Neural cell (in vitro differentiated cells): ENCODE data around the gene CWC25. TPM values are rescaled to one million over a fixed set of nuclear protein-coding genes. Genes with fewer than 3 reads are reported as not detected.

ENCODE experiments used
- H2AFZ ChIP-seq: fragments of 200-600, 300-800 bp; sonication (generic), shearing (Covaris generic); 2 replicates; pipeline ENCODE4 v1.6.0; 2014; ENCODE audit warnings: low read depth, mild to moderate bottlenecking, antibody characterized with exemption, low read length, moderate library complexity
- H3F3A ChIP-seq: fragments of 200-600 bp; shearing (Covaris generic); 2 replicates; pipeline ENCODE4 v1.6.1; 2016; ENCODE audit warnings: mild to moderate bottlenecking, moderate library complexity, mixed read lengths, antibody characterized with exemption, low read length; ENCODE audit not compliant: insufficient read depth, poor library complexity, severe bottlenecking
- H3K27ac ChIP-seq: fragments of 200-600, 300-800 bp; sonication (generic), shearing (Covaris generic); 2 replicates; pipeline ENCODE4 v1.5.1; 2014; ENCODE audit warnings: mild to moderate bottlenecking, low read length, moderate library complexity
- H3K27me3 ChIP-seq: fragments of 300-800, 200-600 bp; sonication (generic), shearing (Covaris generic); 2 replicates; pipeline ENCODE4 v1.6.0; 2014; ENCODE audit warnings: mild to moderate bottlenecking, low read depth, low read length, moderate library complexity; ENCODE audit not compliant: insufficient read depth
- H3K36me3 ChIP-seq: fragments of 300-800, 200-600 bp; sonication (generic), shearing (Covaris generic); 2 replicates; pipeline ENCODE4 v1.5.1; 2014; ENCODE audit warnings: mild to moderate bottlenecking, antibody characterized with exemption, low read length, moderate library complexity; ENCODE audit not compliant: insufficient read depth
- H3K4me2 ChIP-seq: fragments of 300-800, 200-600 bp; sonication (generic), shearing (Covaris generic); 2 replicates; pipeline ENCODE4 v1.6.0; 2014; ENCODE audit warnings: mild to moderate bottlenecking, low read length
- H3K4me3 ChIP-seq: fragments of 300-800, 200-600 bp; sonication (generic), shearing (Covaris generic); 2 replicates; pipeline ENCODE4 v1.5.1; 2014; ENCODE audit warnings: mild to moderate bottlenecking, low read length, moderate library complexity
- H3K79me2 ChIP-seq: fragments of 200-600 bp; shearing (Covaris generic); replicated peaks from 2 replicates; pipeline ENCODE4 v1.6.0; 2014; ENCODE audit warnings: mild to moderate bottlenecking, low read length, moderate library complexity; ENCODE audit not compliant: insufficient read depth
- H3K9ac ChIP-seq: fragments of 300-800, 200-600 bp; sonication (generic), shearing (Covaris generic); 2 replicates; pipeline ENCODE4 v1.6.1; 2016; ENCODE audit warnings: mild to moderate bottlenecking, low read length, mixed read lengths
- H3K9me2 ChIP-seq: fragments of 200-600 bp; shearing (Covaris generic); 2 replicates; pipeline ENCODE4 v1.6.1; 2016; ENCODE audit warnings: mild to moderate bottlenecking, low read length, mixed read lengths; ENCODE audit not compliant: insufficient read depth
- H3K9me3 ChIP-seq: fragments of 200-600, 300-800 bp; sonication (generic), shearing (Covaris generic); 2 replicates; pipeline ENCODE4 v1.6.1; 2016; ENCODE audit warnings: mild to moderate bottlenecking, mixed run types, low read length, moderate library complexity, mixed read lengths
- H4K20me1 ChIP-seq: fragments of 200-600 bp; shearing (Covaris generic); 2 replicates; pipeline ENCODE4 v1.6.1; 2016; ENCODE audit warnings: mild to moderate bottlenecking, mixed run types; ENCODE audit not compliant: insufficient read depth
- EP300 ChIP-seq: fragments of 450-650 bp; conservative IDR thresholded peaks from 2 replicates; pipeline ENCODE4 v1.6.1; 2014; ENCODE audit warnings: antibody characterized with exemption, mild to moderate bottlenecking, moderate library complexity; ENCODE audit not compliant: poor library complexity, severe bottlenecking
- EZH2 ChIP-seq: fragments of 200-600, 300-800 bp; shearing (Covaris generic), sonication (generic); IDR thresholded peaks from 2 replicates; pipeline ENCODE4 v1.6.1; 2014; ENCODE audit warnings: antibody characterized with exemption, low read length, borderline replicate concordance, mild to moderate bottlenecking; ENCODE audit not compliant: insufficient read depth, poor library complexity, severe bottlenecking
- MXI1 ChIP-seq: fragments of 450-650 bp; conservative IDR thresholded peaks from 2 replicates; pipeline ENCODE4 v1.6.1; 2014; ENCODE audit warnings: antibody characterized with exemption, mild to moderate bottlenecking; ENCODE audit not compliant: poor library complexity, severe bottlenecking
- POLR2AphosphoS5 ChIP-seq: IDR thresholded peaks from 2 replicates; pipeline ENCODE4 v1.6.1; 2012
- RAD21 ChIP-seq: fragments of 450-650 bp; conservative IDR thresholded peaks from 2 replicates; pipeline ENCODE4 v1.6.1; 2014; ENCODE audit warnings: antibody characterized with exemption, mild to moderate bottlenecking, moderate library complexity
- SMC3 ChIP-seq: fragments of 450-650 bp; conservative IDR thresholded peaks from 2 replicates; pipeline ENCODE4 v1.6.1; 2014; ENCODE audit warnings: antibody characterized with exemption, mild to moderate bottlenecking, moderate library complexity; ENCODE audit not compliant: poor library complexity
- TAF1 ChIP-seq: IDR thresholded peaks from 2 replicates; pipeline ENCODE4 v1.6.1; 2012; ENCODE audit warnings: low read depth
- polyA plus RNA-seq: library from polyadenylated mRNA; depleted of rRNA; stranded (reverse); fragments of >200 nt; gene quantifications from 2 replicates; pipeline ENCODE4 v1.2.3, GENCODE V29; 2014
- TF ChIP-seq, protein P1 (sequence below): fragments of 450-650 bp; IDR thresholded peaks from 2 replicates; pipeline ENCODE4 v1.5.1; 2014; ENCODE audit warnings: antibody characterized with exemption, mild to moderate bottlenecking, moderate library complexity; ENCODE audit not compliant: poor library complexity, severe bottlenecking
- TF ChIP-seq, protein P2 (sequence below): IDR thresholded peaks from 2 replicates; pipeline ENCODE4 v1.6.1; 2012; ENCODE audit warnings: borderline replicate concordance

The CWC25 gene
- polyA plus RNA-seq, 1 donor from 2014 or later = 15.4 TPM

DNA sequence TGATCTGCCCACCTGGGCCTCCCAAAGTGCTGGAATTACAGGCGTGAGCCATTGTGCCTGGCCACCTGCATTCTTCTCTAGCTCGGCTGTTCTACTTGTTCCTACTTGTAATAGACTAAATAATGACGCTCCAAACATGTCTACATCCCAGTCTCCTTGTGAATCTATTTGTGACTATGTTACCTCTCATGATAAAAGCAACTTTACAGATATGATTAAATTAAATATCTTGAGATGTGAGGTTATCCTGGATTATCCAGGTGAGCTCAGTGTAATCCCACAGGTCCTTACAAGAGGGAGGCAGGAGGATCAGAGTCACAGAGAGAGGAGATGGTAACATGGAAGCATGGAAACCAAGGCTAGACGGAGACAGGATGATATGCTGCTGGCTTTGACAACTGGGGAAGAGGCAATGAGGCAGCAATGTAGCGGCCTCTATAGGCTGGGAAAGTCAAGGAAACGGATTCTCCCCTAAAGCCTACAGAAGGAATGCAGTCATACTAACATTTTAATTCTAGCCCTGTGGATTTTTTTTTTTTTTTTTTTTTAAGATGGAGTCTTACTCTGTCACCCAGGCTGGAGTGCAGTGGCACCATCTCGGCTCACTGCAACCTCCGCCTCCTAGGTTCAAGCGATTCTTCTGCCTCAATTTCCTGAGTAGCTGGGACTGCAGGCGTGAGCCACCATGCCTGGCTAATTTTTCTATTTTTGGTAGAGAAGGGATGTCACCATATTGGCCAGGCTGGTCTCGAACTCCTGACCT, 39.7 kb upstream of the CWC25 start:
- H3K9me2 ChIP-seq = no peaks in the 10 kb centered on the region
- no peaks in the 10 kb centered on the region for H3K27me3 ChIP-seq
- no peaks in the 10 kb centered on the region for H3K79me2 ChIP-seq
- no peak overlapping the region for H3K27ac ChIP-seq
- peaks cover 5% of the 10 kb centered on the region for H3F3A ChIP-seq
- no peak overlapping the region for H3K4me3 ChIP-seq
- no peaks in the 10 kb centered on the region for H3K9me3 ChIP-seq
- no peak overlapping the region for H3K9ac ChIP-seq
- no peaks in the 10 kb centered on the region for H3K36me3 ChIP-seq
- no peaks in the 10 kb centered on the region for H4K20me1 ChIP-seq
- no peak overlapping the region for H2AFZ ChIP-seq
- TF ChIP-seq SMC3 (no peak), RAD21 (no peak), TAF1 (no peak), POLR2AphosphoS5 (no peak), EZH2 (no peak), EP300 (no peak), MXI1 (no peak)
- TF ChIP-seq, protein P1, sequence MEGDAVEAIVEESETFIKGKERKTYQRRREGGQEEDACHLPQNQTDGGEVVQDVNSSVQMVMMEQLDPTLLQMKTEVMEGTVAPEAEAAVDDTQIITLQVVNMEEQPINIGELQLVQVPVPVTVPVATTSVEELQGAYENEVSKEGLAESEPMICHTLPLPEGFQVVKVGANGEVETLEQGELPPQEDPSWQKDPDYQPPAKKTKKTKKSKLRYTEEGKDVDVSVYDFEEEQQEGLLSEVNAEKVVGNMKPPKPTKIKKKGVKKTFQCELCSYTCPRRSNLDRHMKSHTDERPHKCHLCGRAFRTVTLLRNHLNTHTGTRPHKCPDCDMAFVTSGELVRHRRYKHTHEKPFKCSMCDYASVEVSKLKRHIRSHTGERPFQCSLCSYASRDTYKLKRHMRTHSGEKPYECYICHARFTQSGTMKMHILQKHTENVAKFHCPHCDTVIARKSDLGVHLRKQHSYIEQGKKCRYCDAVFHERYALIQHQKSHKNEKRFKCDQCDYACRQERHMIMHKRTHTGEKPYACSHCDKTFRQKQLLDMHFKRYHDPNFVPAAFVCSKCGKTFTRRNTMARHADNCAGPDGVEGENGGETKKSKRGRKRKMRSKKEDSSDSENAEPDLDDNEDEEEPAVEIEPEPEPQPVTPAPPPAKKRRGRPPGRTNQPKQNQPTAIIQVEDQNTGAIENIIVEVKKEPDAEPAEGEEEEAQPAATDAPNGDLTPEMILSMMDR = no peak
- TF ChIP-seq, protein P2, sequence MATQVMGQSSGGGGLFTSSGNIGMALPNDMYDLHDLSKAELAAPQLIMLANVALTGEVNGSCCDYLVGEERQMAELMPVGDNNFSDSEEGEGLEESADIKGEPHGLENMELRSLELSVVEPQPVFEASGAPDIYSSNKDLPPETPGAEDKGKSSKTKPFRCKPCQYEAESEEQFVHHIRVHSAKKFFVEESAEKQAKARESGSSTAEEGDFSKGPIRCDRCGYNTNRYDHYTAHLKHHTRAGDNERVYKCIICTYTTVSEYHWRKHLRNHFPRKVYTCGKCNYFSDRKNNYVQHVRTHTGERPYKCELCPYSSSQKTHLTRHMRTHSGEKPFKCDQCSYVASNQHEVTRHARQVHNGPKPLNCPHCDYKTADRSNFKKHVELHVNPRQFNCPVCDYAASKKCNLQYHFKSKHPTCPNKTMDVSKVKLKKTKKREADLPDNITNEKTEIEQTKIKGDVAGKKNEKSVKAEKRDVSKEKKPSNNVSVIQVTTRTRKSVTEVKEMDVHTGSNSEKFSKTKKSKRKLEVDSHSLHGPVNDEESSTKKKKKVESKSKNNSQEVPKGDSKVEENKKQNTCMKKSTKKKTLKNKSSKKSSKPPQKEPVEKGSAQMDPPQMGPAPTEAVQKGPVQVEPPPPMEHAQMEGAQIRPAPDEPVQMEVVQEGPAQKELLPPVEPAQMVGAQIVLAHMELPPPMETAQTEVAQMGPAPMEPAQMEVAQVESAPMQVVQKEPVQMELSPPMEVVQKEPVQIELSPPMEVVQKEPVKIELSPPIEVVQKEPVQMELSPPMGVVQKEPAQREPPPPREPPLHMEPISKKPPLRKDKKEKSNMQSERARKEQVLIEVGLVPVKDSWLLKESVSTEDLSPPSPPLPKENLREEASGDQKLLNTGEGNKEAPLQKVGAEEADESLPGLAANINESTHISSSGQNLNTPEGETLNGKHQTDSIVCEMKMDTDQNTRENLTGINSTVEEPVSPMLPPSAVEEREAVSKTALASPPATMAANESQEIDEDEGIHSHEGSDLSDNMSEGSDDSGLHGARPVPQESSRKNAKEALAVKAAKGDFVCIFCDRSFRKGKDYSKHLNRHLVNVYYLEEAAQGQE = no peak
- H3K4me2 ChIP-seq = no peak overlapping the region

DNA sequence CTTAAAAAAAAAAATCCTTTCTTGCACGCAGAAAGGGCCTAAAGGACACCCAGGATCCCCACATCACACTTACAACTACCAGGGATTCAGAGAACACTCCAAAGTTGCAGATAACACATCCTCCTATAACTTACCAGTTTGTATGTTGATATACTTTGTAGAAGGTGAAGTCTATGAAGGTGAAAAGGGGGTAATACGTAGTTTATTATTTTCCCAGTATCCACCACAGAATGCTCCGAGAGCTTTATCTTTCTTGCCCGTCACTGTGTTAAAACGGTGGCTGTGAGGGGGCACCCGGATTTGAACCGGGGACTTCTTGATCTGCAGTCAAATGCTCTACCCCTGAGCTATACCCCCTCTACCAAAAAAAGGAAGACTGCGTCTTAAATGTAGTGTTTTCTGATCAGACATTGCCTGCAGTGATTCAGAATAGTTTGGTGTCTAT, 36.3 kb upstream of the CWC25 start:
- TF ChIP-seq, protein P1 = no peak
- no peak for TF ChIP-seq MXI1
- TF ChIP-seq, protein P2 = no peak
- no peak for TF ChIP-seq EZH2
- no peak for TF ChIP-seq SMC3
- TF ChIP-seq EP300 = no peak
- TF ChIP-seq RAD21 = no peak
- no peak for TF ChIP-seq POLR2AphosphoS5
- TF ChIP-seq TAF1 = no peak
- Histone ChIP-seq H3K4me3 (no peak overlapping the region), H3K27me3 (no peaks in the 10 kb centered on the region), H3K9me2 (no peaks in the 10 kb centered on the region), H3K79me2 (no peaks in the 10 kb centered on the region), H3K9me3 (no peaks in the 10 kb centered on the region), H3F3A (no peaks in the 10 kb centered on the region), H2AFZ (no peak overlapping the region), H3K9ac (no peak overlapping the region), H3K4me2 (no peak overlapping the region), H4K20me1 (no peaks in the 10 kb centered on the region), H3K27ac (no peak overlapping the region), H3K36me3 (no peaks in the 10 kb centered on the region)
